Activated CD4-positive, alpha-beta T cell treated with anti-CD3 and anti-CD28 coated beads, Interleukin-10, Interleukin-2, amounts not matched to agents 100 ng/mL and 50 ng/mL, durations not matched to agents 16 hours and 8 hours (primary cell): ENCODE measurements around the gene AFM.
A peak's percentile ranks its signal among the peaks of the same experiment; 100 is the strongest.
"Not testable (repeated sequence)": the region's sequence is repeated elsewhere in the genome, so short reads cannot be mapped to it uniquely, and the experiment has no call there.

ENCODE experiments used
- DNase-seq: peaks from one replicate; pipeline ENCODE4 v3.0.0-alpha.2; 2020

AFM gene

DNA sequence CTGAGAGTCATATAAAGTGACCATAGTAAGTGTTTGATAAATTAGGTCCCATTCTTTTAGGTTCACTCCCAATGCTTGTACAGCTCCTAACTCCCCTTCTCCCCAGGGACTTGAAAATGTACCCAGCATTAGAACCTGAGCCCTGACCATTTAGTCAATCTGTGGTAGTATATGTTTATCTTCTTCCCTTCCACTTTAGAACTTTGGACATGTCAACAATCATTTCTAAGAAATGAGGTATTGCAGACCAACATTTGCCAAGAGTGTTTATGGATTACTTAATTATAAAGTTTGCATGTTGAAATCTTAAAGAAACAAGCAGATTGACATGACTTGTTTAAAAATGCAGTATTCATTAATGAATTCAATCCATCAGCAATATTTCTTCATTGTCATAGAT is 26.0 kb downstream of the AFM start:
- no peak for DNase-seq

DNA sequence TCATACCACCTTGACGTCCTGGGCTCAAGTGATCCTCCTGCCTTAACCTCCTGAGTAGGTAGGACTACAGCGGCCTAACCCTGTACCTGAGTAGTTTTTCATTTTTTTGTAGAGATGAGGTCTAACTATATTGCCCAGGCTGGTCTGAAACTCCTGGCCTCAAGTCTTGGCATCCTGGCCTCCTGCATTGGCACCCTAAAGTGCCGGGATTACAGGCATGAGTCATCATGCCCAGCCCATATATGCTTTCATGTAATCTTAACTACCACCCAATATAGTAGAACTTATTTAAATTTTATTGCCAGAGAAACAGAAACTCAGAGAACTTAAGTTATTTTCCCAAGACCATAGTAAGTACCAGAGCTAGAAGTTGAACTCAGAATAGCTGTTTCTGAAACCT is 27.1 kb downstream of the AFM start:
- no peak for DNase-seq

DNA sequence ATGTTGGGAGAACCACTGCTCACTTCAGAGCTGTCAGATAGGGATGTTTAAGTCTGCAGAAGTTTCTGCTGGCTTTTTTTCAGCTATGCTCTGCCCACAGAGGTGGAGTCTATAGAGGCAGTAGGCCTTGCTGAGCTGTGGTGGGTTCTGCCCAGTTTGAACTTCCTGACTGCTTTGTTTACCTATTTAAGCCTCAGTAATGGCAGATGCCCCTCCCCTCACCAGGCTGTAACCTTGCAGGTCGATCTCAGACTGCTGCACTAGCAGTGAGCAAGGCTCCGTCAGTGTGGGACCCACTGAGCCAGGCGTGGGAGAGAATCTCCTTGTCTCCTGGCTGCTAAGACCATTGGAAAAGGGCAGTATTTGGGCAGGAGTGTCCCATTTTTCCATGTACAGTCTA is 36.8 kb downstream of the AFM start:
- no peak for DNase-seq

DNA sequence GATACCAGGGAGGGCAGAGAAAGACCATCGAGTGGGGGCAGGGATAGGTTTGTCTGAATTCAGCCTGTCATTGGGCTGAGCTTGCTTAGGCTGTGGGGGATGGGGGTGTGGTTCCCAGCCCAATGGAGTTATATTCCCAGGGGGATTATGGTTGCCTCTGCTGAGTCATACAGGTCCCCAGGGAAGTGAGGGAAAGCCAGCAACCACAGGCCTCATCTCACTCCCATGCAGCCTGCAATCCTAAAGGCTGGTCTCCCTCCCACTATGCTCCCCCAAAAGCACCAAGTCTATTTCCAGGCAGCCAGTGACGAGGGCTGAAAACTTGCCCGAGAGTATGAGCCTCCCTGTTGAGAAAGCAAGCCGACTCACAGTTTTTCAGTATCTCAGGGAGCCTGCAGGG is 39.3 kb downstream of the AFM start:
- no peak for DNase-seq

DNA sequence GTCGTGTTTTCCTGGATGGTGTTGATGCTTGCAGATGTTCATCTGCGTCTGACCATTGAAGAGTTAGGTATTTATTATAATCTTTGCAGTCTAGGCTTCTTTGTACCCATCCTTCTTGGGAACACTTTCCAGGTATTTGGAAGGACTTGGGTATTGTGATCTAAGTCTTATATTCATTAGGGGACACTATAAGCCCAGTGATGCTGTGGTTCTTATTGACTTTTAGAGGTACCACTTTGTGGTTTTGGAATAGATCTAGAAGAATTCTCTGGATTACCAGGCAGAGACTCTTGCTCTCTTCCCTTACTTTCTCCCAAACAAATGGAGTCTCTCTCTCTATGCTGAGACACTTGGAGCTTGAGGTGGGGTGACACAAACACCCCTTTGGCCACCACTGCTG is 41.6 kb downstream of the AFM start:
- DNase-seq: no peak

DNA sequence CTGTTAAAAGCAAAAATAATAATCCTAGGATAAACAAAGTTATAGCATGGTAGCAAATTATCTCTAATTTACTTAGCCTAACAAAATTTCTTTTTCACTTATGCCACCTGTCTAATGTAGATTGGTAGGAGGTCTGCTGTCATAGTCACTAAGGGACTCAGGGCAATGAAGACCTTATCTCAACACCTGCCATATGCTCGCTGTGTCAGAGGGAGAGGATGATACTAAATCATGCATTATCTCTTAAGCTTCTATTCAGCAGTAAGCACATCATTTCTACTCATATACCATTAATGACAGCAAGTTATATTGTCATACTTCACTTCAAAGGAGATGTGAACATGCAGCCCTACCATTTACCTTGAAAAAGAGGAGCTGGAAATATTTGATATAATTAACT is 44.1 kb downstream of the AFM start:
- no peak for DNase-seq

DNA sequence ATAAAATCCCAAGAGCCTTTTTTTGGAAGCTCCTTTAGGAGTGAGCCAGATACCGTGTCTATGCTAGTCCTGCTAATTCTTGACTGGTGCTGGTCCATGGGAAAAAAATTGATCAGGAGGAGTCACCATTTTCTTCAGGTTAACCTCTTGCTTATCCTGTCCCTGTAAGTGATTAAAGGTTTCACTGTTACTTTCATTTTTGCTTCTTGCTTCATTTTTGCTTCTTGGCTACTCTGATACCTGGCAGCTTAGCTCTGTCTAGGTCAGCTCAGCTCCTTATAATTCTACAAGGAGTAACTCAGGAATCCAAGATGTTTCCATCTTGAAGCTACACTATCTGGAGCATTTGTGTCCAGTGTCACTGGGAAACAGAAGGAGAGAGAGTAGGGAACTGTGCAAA is 45.7 kb downstream of the AFM start:
- no peak for DNase-seq

DNA sequence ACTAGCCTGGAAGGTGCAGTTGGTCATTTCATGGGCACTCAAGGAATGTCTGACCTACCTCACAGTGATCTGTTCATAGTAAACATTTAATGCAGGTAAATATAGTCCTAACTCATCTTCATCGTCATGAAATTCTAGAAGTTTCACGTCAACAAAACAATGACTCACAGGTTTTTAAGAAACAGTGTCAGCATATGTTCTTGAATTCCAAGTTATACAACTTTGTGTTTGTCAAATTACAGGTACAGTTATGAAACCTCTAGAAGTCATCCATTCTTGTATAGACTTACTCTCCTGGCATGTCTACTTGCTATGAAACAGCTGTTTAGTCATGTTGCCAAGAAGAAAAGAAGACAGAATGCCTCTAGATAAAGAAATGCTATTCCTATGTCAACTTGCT is 46.6 kb downstream of the AFM start:
- DNase-seq: no peak

DNA sequence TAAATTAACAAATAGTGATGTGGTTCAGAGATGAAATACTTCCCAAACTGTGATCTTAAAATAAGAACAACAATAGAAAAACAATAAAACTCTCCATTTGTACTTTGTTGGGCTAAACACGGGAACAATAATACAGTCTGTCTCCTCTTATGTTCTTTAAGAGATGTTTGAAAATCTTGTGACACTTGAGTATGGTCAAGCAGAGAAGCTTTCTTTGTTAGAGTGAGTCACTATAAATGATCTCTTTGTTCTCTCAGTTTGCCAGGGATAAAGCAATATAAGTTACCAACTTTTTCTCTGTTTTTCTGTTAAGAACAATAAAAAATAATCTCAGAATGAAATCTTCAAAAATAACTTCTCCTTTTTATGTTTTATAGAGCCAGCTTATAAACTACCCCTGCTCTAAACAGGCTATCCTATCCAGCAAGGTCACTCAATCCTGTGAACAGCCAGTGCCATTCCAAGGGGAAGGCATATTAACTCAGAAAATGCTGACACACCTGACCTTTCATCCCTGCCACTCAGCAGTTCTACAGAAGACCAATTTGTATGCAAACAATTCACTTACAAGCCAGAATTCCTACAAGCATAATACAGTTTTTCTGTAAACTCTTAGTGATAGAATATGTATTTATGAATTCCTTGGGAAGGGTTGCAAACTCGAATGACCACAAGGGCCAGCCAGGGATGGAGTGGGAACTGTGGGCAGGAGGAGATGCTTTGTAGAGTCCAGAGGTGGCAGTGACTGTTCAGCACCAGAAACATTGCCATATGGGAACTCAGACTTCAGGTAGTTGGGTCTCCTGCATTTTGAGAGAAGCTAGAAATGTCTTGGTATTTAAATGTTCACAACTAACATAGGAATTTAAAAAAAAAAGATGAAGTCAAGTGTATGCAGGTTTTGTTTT is 52.2 kb downstream of the AFM start:
- no peak for DNase-seq

DNA sequence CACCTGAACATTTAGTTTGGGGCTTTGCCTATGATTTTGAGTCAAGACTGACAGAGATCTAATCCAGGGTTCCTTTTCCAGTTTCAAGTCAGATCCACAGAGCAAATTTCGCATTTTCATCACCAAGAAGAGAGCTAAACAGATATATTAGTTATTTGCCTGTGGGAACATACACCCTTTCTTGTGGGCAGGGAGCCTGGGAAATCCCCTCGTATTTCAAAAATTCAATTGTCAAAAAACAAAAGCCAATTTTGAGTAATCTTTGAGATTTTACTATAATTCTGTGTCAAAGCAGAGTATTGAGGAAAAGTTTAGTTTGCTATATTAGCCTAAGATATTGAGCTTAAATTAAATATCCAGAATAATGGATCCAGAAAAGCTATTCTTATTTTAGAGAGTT is 56.6 kb downstream of the AFM start:
- DNase-seq: peak; percentile 57

DNA sequence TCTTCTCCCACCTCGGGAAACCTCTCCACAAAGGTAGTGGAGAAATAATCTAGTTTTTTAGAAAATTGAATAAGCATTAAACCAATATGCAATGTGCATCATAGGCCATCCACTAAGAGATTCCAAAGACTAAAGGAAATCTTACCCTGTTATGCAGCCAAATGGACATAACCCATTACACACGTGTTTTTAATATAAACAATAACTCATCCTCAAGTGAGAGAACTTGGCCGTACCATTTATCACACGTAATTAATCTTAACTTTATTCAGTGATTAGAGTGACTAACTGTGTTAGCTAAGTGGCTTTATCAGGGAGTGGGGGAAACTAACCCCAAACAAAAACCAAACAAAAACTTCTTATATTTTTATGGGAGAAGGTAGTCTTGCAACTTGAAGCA is 57.8 kb downstream of the AFM start:
- no peak for DNase-seq

DNA sequence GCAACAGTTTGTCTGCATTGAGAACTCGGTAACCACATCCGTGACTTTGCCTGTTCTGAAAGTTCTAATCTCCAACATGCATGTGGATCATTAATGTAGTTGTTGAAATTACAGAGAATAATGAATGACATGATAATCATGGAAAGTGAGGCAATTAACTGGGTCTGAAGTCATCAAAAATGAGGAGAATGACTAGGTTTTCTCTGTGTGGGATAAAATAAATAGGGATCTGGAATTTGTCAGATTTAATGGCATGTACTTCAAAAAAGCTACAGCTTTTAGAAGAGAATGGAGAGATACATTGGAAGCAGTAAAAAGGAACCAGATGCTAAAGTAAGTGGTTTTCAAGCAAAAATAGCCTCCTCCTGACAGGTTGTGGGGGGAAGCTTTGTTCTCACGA is 59.3 kb downstream of the AFM start:
- DNase-seq: no peak

DNA sequence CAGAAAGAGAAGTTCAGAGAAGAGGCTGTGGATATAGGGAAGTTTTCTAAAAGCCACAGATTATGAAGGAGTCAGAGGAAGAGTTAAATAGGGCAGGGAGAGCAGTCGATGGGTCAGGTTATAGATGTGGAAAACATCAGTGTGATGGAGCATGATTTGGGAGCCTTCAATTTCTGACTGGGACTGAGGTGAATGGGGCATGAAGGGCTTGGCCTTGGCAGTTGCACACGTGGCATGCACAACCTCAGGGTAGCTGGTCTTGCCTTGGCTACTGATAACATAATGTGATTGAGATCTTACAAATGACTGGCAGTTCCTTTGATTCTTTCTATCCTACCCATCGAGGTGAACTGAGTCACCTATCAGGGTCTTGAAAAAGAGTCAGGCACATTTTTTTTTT is 59.7 kb downstream of the AFM start:
- no peak for DNase-seq

DNA sequence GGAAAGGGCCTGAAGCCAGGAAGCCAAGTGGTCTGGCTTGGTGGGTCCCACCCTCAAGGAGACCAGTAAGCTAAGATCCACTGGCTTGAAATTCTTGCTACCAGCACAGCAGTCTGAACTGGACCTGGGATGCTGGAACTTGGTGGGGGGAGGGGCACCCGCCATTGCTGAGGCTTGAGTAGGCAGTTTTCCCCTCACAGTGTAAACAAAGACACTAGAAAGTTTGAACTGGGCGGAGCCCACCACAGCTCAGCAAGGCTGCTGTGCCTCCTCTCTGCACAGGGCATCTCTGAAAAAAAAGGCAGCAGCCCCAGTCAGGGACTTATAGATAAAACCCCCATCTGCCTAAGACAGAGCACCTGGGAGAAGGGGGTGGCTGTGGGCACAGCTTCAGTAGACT is 63.1 kb downstream of the AFM start:
- no peak for DNase-seq

DNA sequence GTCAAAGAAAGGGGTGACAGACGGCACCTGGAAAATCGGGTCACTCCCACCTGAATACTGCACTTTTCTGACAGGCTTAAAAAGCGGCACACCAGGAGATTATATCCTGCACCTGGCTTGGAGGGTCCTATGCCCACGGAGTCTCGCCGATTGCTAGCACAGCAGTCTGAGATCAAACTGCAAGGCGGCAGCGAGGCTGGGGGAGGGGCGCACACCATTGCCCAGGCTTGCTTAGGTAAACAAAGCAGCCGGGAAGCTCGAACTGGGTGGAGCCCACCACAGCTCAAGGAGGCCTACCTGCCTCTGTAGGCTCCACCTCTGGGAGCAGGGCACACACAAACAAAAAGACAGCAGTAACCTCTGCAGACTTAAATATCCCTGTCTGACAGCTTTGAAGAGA is 69.3 kb downstream of the AFM start:
- DNase-seq: not testable (repeated sequence)
